NB4 (cell line): ENCODE data around the gene TSNAXIP1.

Experiments used
- CTCF ChIP-seq: IDR thresholded peaks from one replicate; pipeline ENCODE4 v1.5.1; 2012; ENCODE audit warnings: low read depth, low read length
- MAX ChIP-seq: IDR thresholded peaks from 2 replicates; pipeline ENCODE4 v1.6.1; 2011; ENCODE audit warnings: low read depth, low read length
- POLR2A ChIP-seq: IDR thresholded peaks from 2 replicates; pipeline ENCODE4 v1.6.1; 2011; ENCODE audit warnings: mild to moderate bottlenecking; ENCODE audit not compliant: insufficient read length; ENCODE audit errors: extremely low read depth

GRCh38 chr16:67758006-67758405, 48.7 kb upstream of the TSNAXIP1 start:
- TF ChIP-seq CTCF (no peak), POLR2A (no peak), MAX (no peak)
